Measurements from ENCODE around the gene OLIG1. TPM values are rescaled to one million over a fixed set of nuclear protein-coding genes. Genes with fewer than 3 reads are reported as not detected.

The OLIG1 gene
- total RNA-seq, 1 donor from 2014 or later, result not detected

Other genes with a start within 250 kb of the OLIG1 start
- gene OLIG2, start 44.2 kb upstream of the OLIG1 start, total RNA-seq, result not detected in 2 replicates
- gene IFNAR2, start 159.8 kb downstream of the OLIG1 start, total RNA-seq, result 24.9 and 29.2 TPM in 2 replicates
- 36.7 and 37.9 TPM in 2 replicates for gene IL10RB, start 196.2 kb downstream of the OLIG1 start, total RNA-seq